NCI-H226 (cell line): Measurements from ENCODE around the gene CHRM2.

Source experiments
- DNase-seq: peaks from one replicate; pipeline ENCODE4 v3.0.0-alpha.2; 2015

The CHRM2 gene

DNA sequence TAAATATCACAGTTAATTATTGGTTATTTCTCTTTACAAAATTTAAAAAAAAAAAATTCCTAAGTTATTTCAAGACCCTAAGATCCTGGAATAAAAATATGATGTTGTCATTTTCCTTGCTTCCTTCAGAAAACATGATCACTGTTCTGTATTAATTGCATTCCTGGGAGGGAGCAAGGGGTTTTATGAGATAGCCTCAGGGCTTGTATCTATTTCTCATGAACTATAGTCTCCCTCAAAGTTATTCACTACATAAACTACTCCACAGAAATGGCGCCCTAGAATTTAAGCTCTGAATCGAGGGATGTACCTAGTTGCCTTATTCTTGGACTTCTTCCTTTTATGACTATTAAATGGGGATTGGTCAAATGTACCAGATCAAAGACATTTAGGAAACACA is 170.3 kb downstream of the CHRM2 start:
- DNase-seq: no peak

DNA sequence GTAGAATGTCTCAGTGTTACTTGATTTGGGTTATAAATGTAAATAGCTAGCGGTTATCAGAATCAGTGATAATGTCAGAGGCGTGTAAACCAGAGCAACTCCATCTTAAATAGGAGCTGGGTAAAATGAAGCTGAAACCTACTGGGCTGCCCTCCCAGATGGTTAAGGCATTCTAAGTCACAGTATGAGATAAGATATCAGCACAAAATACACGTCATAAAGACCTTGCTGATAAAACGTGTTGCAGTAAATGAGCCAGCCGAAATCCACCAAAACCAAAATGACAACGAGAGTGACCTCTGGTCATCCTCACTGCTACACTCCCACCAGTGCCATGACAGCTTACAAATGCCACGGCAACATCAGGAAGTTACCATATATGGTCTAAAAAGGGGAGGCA is 172.3 kb downstream of the CHRM2 start:
- DNase-seq: no peak

DNA sequence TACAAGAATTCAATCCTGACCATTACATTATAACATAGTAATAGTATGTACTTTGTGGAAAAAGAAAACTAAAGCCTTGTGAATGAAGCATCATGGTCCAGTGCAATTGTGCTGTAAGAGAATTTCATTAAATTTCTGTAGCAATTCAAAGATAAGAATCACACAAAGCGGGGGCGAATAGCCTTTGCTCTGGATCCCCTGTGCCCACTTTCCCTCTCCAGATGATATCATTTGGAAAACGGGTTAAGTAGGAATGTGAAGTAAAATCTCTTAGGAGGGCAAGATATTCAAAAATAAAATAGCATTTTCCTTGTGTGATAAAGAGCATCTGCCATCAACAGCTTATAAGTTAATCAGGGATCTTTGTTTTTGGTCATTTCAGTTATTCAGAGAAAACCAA is 177.1 kb downstream of the CHRM2 start:
- no peak for DNase-seq

DNA sequence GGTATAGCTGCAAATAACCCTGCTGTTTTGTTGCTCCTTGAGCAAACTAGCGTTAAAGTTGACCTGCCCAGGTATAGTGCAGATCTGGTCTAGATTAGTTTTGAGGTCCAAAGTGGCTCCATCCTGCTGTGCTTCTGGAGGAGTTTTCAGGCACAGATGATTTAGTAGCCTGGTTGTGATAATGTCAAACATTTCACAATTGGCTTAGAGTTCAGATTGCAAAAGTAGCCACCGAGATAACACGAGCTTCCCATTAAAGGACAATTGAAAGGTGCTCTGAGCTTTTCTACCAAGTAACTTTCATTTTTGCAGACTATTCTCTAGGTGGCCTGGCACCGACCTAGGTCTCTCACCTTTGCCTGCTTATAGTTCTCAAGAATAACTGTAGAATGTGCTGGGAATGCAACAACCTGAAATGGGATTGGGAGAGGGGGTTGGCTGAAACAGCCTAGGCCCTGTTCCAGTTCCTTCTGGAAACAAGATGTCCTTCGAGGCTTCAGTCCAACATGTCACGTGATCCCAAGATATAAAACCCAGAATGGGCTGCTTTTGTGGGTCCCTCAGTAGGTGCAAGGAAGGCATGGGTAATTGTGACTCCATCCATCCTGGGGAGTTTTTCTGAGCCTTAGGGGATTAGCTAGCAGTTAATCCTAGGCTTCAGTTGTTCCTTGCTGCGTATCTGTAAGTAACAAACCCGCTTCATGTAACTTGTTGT is 201.0 kb downstream of the CHRM2 start:
- DNase-seq: no peak
